Hepatocyte (in vitro differentiated cells): ENCODE data around the gene PITX2.

Experiments used
- EZH2 ChIP-seq: fragments of 200-600 bp; sonication (generic); IDR thresholded peaks from 2 replicates; pipeline ENCODE4 v1.6.1; 2016; ENCODE audit warnings: antibody characterized with exemption, mild to moderate bottlenecking, borderline replicate concordance
- EZH2phosphoT487 ChIP-seq: fragments of 200-600 bp; sonication (generic); IDR thresholded peaks from one replicate; pipeline ENCODE4 v1.6.1; 2018; ENCODE audit warnings: antibody characterized with exemption, mild to moderate bottlenecking, low read depth, moderate library complexity; ENCODE audit not compliant: unreplicated experiment, severe bottlenecking
- TF ChIP-seq, protein P1 (sequence below): fragments of 200-600 bp; sonication (generic); IDR thresholded peaks from 2 replicates; pipeline ENCODE4 v1.5.1; 2016; ENCODE audit warnings: antibody characterized with exemption, mild to moderate bottlenecking; ENCODE audit not compliant: poor library complexity

DNA sequence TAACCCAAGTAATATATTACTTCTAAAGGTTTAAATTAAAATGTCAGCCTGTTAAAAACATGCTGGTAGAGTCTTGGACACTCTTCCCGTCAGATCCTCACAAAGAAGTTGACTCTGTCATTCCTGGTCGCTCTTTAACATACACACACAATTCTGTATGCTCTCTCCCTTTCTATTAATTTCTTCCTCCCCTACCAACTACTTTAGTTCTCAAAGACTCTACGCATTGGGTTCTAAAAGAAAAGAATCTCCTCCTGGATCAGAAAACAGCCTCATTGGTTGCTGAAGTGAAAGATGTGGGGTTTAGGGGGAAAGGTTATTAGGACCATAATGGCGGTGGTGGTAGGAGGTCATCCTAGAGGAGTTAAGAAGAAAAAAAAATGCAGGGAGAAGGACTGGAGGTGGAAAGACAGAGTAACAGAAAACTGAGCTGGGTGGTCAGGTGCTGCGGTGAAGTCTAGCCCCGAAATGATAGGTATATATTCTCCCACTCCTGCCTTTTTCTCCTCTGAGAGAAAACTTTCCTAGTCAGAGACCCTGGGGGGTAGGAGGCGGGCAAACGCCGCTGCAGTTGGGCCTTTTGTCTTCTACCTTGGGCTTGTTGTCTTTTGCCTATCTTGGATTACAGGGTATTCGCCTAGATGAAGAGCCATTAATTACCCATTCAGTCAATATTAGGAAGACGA is 5.2 kb upstream of the PITX2 start:
- TF ChIP-seq, protein P1, sequence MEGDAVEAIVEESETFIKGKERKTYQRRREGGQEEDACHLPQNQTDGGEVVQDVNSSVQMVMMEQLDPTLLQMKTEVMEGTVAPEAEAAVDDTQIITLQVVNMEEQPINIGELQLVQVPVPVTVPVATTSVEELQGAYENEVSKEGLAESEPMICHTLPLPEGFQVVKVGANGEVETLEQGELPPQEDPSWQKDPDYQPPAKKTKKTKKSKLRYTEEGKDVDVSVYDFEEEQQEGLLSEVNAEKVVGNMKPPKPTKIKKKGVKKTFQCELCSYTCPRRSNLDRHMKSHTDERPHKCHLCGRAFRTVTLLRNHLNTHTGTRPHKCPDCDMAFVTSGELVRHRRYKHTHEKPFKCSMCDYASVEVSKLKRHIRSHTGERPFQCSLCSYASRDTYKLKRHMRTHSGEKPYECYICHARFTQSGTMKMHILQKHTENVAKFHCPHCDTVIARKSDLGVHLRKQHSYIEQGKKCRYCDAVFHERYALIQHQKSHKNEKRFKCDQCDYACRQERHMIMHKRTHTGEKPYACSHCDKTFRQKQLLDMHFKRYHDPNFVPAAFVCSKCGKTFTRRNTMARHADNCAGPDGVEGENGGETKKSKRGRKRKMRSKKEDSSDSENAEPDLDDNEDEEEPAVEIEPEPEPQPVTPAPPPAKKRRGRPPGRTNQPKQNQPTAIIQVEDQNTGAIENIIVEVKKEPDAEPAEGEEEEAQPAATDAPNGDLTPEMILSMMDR, result no peak
- TF ChIP-seq EZH2, result no peak
- TF ChIP-seq EZH2phosphoT487, result no peak
